GM21723 (cell line): ENCODE results near the gene CFAP92.

Experiments used
- ATAC-seq: cut with Tn5 transposase; IDR thresholded peaks from one replicate; pipeline ENCODE4 v1.9.1; 2021; ENCODE audit warnings: mild to moderate bottlenecking, moderate library complexity; ENCODE audit not compliant: unreplicated experiment

The CFAP92 gene

GRCh38 chr3:128992926-128993460 is 883 bp downstream of the CFAP92 start:
- ATAC-seq = no peak

GRCh38 chr3:128991355-128991895 is 2.5 kb downstream of the CFAP92 start:
- ATAC-seq = no peak

DNA sequence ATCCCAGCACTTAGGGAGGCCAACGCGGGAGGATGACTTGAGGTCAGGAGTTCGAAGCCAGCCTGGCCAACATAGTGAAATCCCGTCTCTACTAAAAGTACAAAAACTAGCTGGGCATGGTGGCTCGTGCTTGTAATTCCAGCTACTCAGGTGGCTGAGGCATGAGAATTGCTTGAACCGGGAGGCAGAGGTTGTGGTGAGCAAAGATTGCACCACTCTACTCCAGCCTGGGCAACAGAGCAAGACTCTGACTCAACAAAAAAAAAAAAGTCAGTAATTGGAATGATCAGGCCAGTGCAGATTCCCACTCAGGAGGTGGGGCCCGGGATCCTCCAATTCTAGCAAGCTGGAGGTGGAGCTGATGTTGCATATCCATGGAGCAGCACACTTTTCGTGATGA is 5.6 kb downstream of the CFAP92 start:
- no peak for ATAC-seq

- ATAC-seq = no peak
Measured at GRCh38 chr3:128987302-128988100, 6.4 kb downstream of the CFAP92 start.

GRCh38 chr3:128984596-128984995 is 9.3 kb downstream of the CFAP92 start:
- ATAC-seq = no peak

DNA sequence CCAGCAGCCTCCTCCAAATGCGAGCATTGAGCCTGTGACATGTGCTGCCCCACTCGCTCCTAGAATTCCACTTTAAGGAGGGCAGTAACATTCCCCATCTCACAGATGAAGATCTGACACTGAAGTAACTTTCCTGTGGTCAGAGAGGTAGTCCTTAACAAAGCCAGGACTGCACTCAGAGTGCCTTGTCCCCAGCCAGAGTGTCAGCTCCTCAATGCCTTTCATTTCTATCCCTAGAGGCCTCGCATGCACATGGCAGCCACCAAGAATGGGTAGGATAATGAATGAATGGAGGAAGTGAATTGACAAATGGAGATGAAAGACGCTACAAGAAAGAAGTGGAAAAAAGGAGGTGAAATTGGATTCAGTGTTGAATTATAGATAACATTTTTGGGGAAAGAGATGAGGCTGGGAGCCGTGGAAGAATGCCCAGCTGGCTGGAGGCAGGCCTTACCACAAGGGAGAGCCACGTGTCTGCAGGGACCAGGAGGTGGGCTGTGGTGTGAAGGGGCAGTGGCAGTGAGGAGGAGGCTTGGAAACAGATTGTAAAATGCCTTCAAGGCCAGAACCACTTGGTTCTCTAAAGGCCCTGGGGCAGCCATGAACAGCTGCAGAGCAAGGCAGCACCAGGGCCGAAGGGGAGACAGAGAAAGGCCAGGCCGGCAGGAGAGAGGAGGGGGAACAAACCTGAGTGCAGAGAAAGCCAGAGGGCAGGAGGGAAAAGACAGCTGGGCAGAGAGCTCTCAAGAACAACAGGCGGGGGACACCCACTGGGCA is 10.4 kb downstream of the CFAP92 start:
- ATAC-seq = no peak

DNA sequence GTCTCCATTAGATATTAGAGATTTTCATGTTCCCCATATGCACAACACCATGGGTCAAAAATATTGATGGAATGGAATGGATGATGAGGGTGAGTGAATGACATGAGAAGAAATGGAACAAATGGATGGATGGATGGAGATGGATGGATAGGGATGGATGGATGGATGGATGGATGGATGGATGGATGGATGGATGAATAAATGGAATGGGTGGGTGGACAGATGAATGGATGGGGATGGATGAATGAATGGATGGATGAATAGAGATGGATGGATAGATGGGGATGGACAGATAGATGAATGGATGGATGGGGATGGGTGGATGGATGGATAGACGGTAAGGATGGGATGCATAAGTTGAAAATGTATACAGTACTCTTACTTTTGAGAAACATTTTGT is 18.6 kb downstream of the CFAP92 start:
- ATAC-seq = no peak

DNA sequence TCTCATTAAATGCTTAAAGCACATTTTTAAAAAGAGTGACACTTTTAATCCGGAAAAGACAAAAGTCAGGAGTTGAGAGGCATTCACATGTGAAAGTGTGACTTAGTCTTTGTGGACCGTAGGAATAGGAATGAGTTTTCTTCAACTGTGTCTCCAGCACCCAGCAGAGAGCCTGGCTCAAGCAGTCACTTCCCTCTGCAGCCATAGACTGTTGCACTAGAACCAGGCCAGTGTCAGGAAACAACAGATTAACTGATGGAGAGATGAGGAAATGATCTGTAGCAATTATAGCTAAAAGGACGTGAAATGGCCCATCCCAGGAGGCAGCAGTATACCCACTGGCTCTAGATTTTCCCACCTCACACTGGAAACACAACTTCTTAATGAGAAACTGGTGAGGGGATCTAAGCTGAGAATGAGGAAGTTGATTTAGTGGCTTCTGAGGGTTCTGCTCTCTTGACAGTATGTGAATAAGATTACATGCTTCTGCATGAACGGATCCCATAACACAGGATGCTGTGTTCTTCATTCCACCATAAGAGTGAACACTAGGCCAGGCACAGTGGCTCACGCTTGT is 19.8 kb downstream of the CFAP92 start:
- ATAC-seq = no peak

DNA sequence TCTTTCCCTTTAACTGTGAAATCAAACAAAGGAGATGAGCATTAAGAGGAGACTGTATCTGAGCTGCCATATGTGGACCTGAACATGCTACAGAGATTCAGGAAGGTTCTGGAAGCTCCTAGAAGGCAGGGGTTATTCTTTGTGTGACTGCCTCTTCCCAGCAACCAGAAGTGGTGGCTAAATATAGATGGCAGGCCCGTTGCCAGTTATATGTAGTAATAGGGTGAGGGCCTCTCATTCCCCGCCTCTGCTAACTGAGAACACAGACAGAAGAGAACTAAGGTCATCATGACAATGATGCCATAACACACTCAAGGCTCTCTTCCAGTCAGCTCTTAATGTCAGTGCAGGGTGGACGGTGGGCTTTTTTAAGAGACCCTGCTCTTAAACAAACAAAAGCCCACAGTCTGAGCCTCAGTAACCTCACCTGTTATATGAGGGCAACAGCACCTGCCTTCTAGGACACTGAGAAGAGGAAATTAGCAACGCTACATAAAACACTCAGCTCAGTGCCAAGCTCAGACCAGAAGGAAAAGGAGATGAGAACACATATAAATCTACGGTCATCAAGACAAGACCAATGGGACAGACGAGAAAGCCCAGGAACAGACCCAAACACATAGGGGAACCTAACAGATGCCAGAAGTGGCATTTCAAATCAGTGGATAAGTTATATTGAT is 22.3 kb downstream of the CFAP92 start:
- ATAC-seq = no peak

- ATAC-seq = no peak
Measured at GRCh38 chr3:128970740-128971047, 23.2 kb downstream of the CFAP92 start.

GRCh38 chr3:128969993-128970739 is 23.7 kb downstream of the CFAP92 start:
- no peak for ATAC-seq

- no peak for ATAC-seq
Measured at GRCh38 chr3:128967748-128968355, 26.0 kb downstream of the CFAP92 start.

GRCh38 chr3:128965818-128966217 is 28.1 kb downstream of the CFAP92 start:
- no peak for ATAC-seq

- ATAC-seq = no peak
Measured at GRCh38 chr3:128965280-128965679, 28.6 kb downstream of the CFAP92 start.

GRCh38 chr3:128956440-128956839 is 37.4 kb downstream of the CFAP92 start:
- no peak for ATAC-seq

DNA sequence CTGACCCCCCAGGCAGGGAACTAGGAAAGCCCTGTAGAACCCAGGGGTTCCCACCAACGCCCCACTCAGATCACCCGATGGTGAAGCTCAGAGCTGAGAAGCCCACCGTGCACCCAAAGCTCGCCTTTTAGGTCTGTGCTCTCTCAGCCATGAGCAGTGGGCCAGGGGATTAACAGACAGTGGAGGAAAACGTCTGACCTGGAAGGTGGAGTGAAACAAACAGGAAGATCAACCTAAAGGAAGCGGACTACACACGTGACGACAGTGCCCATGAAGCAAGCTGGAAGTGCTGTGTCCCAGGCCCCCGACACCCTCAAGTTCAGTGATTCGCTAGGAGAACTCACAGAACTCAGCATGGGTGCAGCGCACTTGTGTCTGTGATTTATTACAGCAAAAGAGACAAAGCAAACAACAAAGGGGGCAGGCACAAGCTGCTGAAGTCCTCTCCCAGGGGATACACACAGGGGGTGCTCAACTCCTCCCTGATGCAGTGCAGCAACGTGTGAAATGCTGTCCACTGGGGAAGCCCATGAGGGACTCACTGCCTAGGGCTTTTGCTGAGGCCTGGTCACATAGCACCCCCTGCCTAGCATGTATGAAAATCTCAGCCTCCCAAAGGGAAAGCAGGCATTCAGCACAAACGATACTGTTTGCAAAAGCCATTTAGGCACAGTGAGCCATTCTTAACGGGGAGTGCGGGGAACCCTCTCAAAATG is 43.5 kb downstream of the CFAP92 start:
- ATAC-seq = no peak

GRCh38 chr3:128949158-128949557 is 44.7 kb downstream of the CFAP92 start:
- ATAC-seq = no peak

GRCh38 chr3:128946411-128946810 is 47.5 kb downstream of the CFAP92 start:
- ATAC-seq = no peak

GRCh38 chr3:128945878-128946175 is 48.0 kb downstream of the CFAP92 start:
- no peak for ATAC-seq
